HG03575 (cell line): Measurements from ENCODE around the gene NFATC1.
"Not testable (repeated sequence)": the region's sequence is repeated elsewhere in the genome, so short reads cannot be mapped to it uniquely, and the experiment has no call there.

Experiments used
- ATAC-seq: cut with Tn5 transposase; IDR thresholded peaks from one replicate; pipeline ENCODE4 v1.9.1; 2021; ENCODE audit not compliant: unreplicated experiment, insufficient number of reproducible peaks, low FRiP score; ENCODE audit errors: extremely low read depth

NFATC1 gene

DNA sequence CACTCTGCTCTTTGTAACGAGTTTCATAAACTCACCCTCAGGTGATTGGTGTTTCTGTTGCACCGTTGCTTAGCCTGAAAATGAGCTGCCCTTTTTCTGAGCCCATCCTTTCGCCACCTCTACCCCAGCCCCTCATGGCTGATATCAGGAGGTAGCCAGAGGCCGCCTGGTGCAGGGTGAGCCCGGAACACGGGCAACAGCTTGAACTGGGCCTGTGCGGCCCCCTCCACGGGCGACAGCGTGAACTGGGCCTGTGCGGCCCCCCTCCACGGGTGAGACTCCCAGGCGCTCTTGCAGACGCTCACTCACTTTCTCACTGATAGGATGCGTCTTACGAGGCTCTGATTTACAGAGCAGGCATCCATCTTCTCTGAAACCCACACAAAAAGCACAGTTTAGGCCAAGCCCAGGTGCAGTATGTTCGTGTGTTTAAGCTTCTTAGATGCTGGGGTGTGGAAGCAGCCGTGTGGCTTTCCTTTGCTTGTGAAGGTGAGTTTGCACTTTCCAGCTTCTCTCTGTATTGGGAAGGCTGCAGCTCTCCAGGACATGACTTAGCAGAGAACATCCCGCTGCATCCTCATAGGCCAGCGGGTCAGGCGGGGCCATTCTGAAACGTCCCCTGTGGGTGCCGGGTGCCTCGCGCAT is 83.5 kb downstream of the NFATC1 start:
- no peak for ATAC-seq

- ATAC-seq = no peak
These were observed 84.0 kb downstream of the NFATC1 start for GRCh38 chr18:79479761-79480161.

GRCh38 chr18:79480171-79481045 is 84.7 kb downstream of the NFATC1 start:
- ATAC-seq = no peak

DNA sequence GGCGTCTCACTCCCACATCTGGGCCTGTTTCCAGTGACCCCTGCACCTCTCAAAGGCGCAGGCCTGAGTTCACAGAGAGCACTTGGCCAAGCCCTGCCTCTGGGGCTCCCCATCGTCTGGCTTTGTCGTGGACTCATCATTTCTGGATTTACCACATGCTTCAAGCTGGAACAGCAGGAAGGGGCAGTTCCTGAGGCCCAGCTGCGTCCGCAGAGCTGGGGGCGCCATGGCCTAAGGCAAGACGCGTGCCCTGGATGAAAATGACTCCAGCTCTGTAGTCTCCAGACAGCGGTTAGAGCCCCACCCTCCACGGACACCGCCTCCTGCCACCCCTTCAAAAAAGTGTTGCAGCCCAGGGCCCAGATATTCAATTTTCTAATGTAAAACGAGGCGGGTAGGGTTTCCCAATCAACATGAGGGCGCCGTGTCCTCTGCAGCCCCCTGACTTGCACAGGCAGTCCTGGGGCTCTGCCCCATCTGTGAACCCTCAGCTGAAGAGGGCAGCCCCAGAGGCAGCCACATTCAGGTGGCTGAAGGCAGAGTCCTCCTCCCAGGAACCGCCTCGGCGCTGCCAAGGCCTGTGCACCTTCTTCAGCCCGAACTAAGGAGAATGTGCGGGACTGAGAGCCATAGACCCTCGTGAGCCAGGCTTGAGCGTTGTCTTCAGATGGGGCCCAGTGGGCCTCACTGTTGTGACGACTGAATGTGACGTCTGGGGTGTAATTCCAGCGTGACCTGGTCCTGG is 85.5 kb downstream of the NFATC1 start:
- ATAC-seq = no peak

DNA sequence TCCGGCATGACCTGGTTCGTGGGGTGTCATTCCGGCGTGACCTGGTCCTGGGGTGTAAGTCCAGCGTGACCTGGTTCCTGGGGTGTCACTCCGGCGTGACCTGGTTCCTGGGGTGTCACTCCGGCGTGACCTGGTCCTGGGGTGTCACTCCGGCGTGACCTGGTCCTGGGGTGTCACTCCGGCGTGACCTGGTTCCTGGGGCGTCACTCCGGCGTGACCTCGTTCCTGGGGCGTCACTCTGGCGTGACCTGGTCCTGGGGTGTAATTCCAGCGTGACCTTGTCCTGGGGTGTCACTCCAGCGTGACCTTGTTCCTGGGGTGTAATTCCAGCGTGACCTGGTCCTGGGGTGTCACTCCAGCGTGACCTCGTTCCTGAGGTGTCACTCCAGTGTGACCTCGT is 87.7 kb downstream of the NFATC1 start:
- ATAC-seq = not testable (repeated sequence)

- ATAC-seq = no peak
These were observed 88.3 kb downstream of the NFATC1 start for GRCh38 chr18:79483971-79484491.

- no peak for ATAC-seq
These were observed 89.2 kb downstream of the NFATC1 start for GRCh38 chr18:79484661-79485621.

DNA sequence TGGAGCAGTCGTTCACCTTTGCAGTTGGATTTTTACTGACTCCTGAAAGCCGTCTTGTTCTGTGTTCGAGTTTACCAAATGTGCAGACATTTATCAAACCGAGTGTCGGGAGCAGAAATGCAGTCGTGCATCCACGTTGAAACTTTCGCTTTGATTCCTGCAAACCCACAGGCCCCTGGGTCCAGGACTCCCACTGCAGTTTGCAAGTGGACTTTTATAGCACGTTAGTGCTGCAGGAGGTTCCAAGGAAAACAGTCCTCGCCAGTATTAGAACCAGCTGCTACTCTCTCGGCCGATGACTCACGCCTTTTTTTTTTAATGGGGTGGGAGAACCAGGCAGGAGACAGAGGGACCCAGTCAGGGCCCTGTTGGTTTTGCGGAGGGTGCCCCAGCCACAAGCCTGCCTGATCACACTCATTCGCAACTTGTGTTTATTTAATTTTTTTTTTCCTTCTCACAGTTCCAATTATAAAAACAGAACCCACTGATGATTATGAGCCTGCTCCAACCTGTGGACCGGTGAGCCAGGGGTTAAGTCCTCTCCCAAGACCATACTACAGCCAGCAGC is 90.1 kb downstream of the NFATC1 start:
- no peak for ATAC-seq

GRCh38 chr18:79486356-79487182 is 90.8 kb downstream of the NFATC1 start:
- ATAC-seq = no peak

- no peak for ATAC-seq
These were observed 91.6 kb downstream of the NFATC1 start for GRCh38 chr18:79487183-79487800.

DNA sequence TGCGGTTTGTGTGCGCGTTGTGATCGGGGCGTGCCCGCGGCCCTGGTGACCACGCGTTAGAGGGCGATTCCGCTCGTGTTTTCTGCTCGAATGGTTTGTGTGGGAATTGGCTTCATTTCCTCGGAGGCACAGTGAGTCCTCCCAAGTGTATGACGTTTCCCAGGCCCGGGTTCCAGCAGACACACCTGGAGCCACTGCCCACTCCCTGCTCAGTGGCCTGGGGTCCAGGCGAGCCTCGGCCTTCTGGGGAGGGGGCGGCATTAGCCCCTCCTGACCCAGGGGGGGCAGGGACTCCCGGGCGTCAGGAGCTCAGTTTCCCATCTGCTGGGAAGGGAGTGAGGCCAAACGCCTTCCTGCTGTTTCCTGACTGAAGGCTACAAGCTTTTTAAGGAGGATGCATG is 92.1 kb downstream of the NFATC1 start:
- no peak for ATAC-seq

- ATAC-seq = no peak
These were observed 92.8 kb downstream of the NFATC1 start for GRCh38 chr18:79488311-79489050.

DNA sequence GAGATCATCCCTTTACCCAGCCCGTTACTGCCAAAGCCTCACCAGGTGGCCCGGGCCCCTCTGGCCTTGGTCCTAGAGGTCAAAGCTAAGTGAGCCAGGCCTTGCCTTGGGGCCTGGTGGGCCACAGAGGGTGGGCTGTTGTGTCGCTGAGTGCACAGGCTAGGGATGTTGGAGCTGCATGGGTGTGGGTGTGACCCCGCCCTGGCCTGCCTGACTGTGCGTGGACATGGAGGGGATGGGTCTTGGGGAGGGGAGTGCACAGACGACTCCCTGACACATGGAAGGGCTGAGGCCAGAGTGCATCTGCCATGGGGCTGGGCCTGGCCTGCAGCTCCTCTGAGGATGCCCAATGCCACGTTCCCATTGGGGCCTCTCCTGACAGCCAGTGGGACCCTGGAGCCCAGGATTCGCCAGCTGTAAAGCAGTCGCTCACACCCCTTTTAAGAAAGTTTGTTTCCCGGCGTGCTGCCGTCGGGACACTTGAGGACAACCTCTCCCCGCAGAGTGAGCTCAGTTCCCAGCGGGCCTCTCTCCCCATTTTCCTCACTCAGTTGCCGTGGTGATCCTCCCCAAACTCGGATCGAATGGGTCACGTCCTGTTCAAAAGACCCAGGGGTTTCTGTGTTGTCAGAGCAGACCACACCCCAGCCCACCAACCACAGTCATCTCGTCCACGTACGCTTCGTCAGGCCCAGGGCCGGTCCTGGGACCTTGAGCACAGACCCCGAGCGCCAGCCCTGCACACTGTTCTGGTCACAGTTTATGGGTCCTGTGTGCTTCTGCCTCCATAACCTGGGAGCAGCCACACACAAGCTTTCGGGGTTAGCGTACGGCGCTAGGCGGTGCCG is 93.5 kb downstream of the NFATC1 start:
- ATAC-seq = no peak

DNA sequence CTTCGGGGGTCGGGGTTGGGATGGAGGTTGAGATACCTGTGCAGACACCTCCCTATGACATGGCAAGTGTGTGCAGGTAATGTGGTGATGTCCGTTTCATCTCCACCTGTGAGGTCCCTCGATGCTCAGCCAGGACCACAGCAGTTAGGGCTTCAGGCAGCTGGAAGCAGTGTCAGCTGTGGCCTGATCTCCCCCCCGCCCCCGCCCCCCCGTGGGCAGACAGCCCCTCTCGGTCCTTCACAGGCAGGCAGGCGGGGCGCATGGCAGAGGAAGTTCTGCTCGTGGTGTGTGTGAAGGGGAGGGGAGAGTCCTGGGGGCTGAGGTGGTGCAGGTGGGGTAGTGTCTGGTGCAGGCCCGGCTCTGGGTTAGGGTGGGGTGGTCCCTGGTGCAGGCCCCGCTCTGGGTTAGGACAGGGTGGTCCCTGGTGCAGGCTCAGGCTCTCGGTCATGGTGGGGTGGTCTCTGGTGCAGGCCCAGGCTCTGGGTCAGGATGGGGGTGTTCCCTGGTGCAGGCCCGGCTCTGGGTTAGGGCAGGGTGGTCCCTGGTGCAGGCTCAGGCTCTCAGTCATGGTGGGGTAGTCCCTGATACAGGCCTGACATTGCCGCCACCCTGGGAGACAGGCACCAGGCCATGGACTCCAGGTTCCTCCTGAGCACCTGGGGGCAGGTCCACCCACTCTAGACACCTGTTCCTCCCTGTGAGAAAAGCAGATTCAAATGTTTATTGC is 94.3 kb downstream of the NFATC1 start:
- ATAC-seq = no peak

GRCh38 chr18:79490626-79491041 is 94.9 kb downstream of the NFATC1 start:
- no peak for ATAC-seq
